GM21737 (cell line): Measurements from ENCODE around the gene TFDP2.
"Not testable (repeated sequence)": the region's sequence is repeated elsewhere in the genome, so short reads cannot be mapped to it uniquely, and the experiment has no call there.

ENCODE experiments used
- ATAC-seq: cut with Tn5 transposase; IDR thresholded peaks from one replicate; pipeline ENCODE4 v1.9.1; 2021; ENCODE audit warnings: mild to moderate bottlenecking, moderate library complexity; ENCODE audit not compliant: unreplicated experiment

The TFDP2 gene

GRCh38 chr3:142075656-142076055 is 73.7 kb downstream of the TFDP2 start:
- ATAC-seq: not testable (repeated sequence)

GRCh38 chr3:142072816-142073215 is 76.5 kb downstream of the TFDP2 start:
- ATAC-seq: no peak

DNA sequence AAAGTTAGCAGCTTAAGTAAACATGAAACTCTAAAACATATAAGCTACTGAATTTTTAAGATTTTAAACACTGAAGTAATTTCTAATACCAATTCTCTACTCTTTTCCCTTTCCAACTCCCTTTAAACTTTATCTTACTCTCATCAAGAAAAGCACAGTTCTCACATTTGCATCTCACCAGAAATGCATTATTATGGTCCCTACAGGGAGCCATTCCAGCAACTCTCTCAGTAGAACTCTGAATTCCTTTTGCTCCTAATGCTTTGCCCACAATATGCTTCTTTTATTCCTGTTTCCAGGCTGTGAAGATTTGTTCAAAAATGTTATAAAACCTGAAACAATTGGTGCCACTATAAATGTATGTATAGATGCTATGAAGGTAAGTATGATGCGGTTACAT is 83.4 kb downstream of the TFDP2 start:
- ATAC-seq: no peak

DNA sequence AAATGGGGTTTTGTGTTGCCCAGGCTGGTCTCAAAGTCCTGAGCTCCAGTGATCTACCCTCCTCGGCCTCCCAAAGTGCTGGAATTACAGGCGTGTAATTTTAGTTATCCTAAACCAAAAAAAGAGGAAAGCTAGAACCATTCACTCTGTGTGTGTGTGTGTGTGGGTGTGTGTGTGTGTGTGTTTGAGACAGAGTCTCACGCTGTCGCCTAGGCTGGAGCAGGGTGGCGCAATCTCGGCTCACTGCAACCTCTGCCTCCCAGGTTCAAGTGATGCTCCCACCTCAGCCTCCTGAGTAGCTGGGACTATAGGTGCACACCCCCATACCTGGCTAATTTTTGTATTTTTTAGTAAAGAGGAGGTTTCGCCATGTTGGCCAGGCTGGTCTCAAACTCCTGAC is 84.0 kb downstream of the TFDP2 start:
- ATAC-seq: no peak

DNA sequence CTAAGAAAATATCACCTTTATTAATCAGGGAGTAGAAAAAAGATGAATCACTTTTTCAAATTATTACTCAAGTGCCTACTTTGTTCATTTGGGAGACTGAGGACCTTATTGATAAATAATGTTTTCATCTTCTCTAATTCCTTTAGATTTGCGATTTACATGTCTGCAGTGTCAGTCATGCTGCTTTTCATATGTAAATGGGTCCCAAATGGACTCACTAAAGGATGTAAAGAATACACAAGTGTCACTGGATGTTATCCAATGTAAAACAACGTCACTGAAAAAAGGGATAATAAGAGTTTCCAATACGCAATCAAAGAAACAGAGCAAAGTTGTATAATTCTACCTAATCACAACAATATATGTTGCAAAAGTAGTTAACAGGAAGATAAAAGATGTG is 84.9 kb downstream of the TFDP2 start:
- ATAC-seq: no peak

GRCh38 chr3:142057331-142057725 is 92.0 kb downstream of the TFDP2 start:
- ATAC-seq: no peak

GRCh38 chr3:142056656-142057330 is 92.6 kb downstream of the TFDP2 start:
- ATAC-seq: no peak

- no peak for ATAC-seq
Observed at GRCh38 chr3:142053835-142054234, 95.5 kb downstream of the TFDP2 start.

DNA sequence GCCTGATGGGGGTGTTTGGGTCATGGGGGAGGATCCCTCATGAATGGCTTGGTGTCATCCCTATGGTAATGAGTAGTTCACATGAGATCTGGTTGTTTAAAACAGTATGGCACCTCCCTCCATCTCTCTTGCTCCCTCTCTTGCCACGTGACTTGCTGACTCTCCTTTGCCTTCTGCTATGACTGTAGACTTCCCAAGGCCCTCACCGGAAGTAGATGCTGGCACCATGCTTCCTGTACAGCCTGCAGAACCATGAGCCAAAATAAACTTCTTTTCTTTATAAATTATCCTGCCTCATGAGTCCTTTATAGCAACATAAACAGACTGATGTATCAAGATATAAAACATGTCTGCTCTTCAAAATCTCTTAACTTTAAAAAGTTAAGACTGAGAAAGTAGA is 96.1 kb downstream of the TFDP2 start:
- no peak for ATAC-seq

DNA sequence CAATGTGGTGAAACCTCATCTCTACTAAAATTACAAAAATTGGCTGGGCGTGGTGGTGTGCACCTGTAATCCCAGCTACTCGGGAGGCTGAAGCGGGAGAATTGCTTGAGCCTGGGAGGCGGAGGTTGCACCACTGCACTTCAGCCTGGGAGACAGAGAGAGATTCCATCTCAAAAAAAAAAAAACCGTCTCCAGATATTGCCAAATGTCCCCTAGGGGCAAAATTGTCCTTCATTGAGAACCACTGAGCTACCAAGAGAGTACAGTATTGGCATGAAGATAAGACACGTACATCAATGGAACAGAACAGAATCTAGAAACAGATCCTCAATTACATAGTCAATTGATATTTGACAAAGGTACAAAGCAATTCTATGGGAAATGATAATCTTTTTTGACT is 98.0 kb downstream of the TFDP2 start:
- no peak for ATAC-seq

DNA sequence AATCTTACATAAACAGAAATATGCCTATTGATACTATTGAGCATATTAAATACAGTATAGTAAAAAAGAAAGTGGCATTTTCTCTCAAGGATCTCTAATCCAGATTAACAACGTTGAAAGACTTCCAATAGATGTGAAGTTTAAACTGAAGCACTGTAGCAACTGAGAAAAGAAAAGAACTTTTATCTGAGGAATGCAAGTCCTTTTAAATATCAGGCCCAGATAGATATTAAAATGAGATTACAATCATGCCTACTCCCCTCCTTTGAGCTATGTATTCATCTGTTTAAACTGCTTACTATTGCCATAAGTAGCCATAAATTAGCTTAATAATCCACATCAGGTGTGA is 102.3 kb downstream of the TFDP2 start:
- ATAC-seq: no peak

- ATAC-seq: no peak
Observed at GRCh38 chr3:142046320-142047020, 102.9 kb downstream of the TFDP2 start.

GRCh38 chr3:142040941-142041491 is 108.3 kb downstream of the TFDP2 start:
- peak; percentile 50 for ATAC-seq

DNA sequence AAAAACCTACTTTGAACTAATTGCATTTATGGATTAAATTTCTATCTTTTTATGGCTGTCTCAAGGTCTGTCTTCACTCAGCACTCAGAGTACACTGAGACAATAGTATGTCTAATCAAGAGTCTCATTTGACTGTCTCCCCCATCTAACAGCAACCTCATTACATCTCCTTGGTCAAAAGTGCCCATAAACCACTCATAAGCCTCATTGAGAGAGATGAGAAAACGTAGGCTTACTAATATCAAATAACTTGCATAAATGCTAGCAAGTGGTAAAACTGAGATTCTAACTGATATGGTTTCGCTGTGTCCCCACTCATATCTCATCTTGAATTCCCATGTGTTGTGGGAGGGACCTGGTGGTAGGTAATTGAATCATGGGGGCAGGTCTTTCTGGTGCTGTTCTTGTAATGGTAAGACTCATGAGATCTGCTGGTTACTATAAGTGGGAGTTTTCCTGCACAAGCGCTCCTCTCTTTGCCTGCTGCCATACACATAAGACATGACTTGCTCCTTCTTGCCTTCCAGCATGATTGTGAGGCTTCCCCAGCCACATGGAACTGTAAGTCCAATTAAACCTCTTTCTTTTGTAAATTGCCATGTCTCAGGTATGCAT is 113.9 kb downstream of the TFDP2 start:
- ATAC-seq: no peak

DNA sequence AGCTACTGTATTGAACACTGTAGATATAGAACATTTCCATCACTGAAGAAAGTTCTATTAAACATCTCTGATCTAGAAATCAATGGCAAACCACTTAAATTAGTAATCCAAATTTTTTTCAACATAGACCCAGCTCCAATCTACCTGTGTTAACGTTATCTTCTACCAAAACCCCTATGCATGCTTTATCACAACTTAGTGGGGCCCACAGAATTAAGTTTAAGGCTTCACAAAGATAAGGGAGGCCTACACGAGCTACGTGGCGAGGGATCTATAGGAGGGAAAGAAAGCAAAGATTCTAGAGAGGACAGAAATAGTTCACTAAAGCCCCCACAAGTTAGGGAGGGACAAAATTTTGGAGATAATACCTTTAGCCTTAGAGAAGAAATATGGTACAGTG is 116.1 kb downstream of the TFDP2 start:
- ATAC-seq: no peak

GRCh38 chr3:142031575-142031974 is 117.8 kb downstream of the TFDP2 start:
- ATAC-seq: no peak

DNA sequence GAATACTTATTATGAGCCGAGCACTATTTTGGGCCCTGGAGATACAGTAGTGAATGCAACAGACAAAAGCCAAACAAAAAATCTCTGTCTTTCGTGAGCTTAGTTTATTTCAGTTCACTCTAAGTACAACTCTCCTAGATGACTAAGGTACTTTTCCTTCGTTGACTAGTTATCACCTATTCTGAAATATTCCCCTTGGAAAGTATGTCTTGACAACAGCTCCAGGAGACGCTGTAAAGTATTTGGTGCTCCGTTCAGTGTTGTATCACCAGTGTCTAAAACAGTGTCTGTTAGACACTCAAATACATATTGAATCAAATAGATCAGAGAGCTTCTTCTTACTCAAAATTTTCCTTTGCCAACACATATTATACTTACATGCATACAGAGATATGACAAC is 119.6 kb downstream of the TFDP2 start:
- no peak for ATAC-seq

DNA sequence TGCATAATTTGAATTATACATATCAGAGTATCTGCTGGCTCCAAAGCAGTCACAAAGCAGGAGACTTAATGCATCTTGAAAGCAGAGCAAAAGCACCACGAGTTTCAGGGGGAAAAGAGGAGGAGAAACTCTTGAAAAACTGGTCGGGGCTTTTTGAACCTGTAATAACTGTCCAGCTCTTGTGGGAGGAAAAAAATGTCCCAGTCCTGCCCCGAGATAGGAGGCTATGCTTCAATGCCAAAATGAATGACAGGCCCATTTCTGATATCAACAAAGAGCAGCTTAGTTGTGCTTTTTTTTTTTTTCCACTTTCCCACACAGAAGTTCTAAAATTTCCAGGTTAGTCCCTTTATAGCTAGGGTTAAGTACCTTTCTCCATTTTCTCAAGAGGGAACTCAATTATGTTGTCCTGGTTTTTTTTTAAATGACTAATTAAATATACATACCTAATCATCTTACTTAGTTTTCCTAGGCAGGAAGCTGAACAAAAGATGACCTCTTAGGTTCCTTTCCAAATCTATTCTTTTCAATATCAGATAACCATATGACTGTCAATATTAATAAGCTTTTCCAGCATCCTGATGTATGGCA is 120.2 kb downstream of the TFDP2 start:
- no peak for ATAC-seq

GRCh38 chr3:142028243-142028777 is 121.0 kb downstream of the TFDP2 start:
- ATAC-seq: peak; percentile 40

- peak; percentile 59 for ATAC-seq
Observed at GRCh38 chr3:142027735-142028134, 121.6 kb downstream of the TFDP2 start.

- no peak for ATAC-seq
Observed at GRCh38 chr3:142027300-142027699, 122.0 kb downstream of the TFDP2 start.
